Measurements from ENCODE around the gene TCEAL8. TPM values are rescaled to one million over a fixed set of nuclear protein-coding genes. Genes with fewer than 3 reads are reported as not detected.

TCEAL8 gene
- total RNA-seq, 2 experiments from 2014 or later: 26.8 to 32.6 TPM

GRCh38 chrX:103250977-103251376, 4.0 kb downstream of the TCEAL8 start:
- Histone ChIP-seq H2AFZ (ENCODE audit: low read length) (no peak overlapping the region), H3K36me3 (ENCODE audit: insufficient read depth, low read length) (peaks cover 12% of the 10 kb centered on the region; the same call in 1 of the 2 replicates), H3K9me2 (ENCODE audit: insufficient read depth, low read length) (no peaks in the 10 kb centered on the region), H3K27ac (ENCODE audit: low read depth, low read length, poor library complexity, severe bottlenecking) (no peak overlapping the region), H3K9me3 (ENCODE audit: low read length) (no peaks in the 10 kb centered on the region), H3K4me3 (ENCODE audit: low read depth, low read length, poor library complexity, severe bottlenecking) (no peak overlapping the region), H3K4me2 (ENCODE audit: low read length) (no peak overlapping the region), H4K20me1 (ENCODE audit: insufficient read depth, low read length) (no peaks in the 10 kb centered on the region), H3K79me2 (ENCODE audit: insufficient read depth, low read depth, low read length) (peaks cover 14% of the 10 kb centered on the region; the same call in 1 of the 2 replicates), H3K4me1 (ENCODE audit: insufficient read depth, low read length, poor library complexity, severe bottlenecking) (peaks cover 14% of the 10 kb centered on the region)
- ChIA-PET POLR2A (no interaction called here), CTCF (ENCODE audit: unreplicated experiment) (no interaction called here)
- intact Hi-C loops (cut with micrococcal nuclease; ENCODE audit: unreplicated experiment): no loop called here
- TF ChIP-seq EZH2phosphoT487 (IDR thresholded peaks at IDR 0.05; ENCODE audit: borderline replicate concordance, low read depth, low read length): no peak
- TF ChIP-seq CTCF (conservative IDR thresholded peaks at IDR 0.05; ENCODE audit: low read length): no peak
- DNase-seq (ENCODE audit: low spot score): no peak
- no TSS peak for BruUV-seq (replicated peaks)

- intact Hi-C loops (cut with micrococcal nuclease; ENCODE audit: unreplicated experiment): loop anchor here (5.0 kb wide), 1 partner anchor 38 kb away; no protein-coding TSS in a partner anchor
- CTCF ChIA-PET (ENCODE audit: unreplicated experiment): no interaction called here
Observed at GRCh38 chrX:103249805-103250204, 5.2 kb downstream of the TCEAL8 start.

More at GRCh38 chrX:103249805-103250204, 5.2 kb downstream of the TCEAL8 start:
- Histone ChIP-seq H4K20me1 (ENCODE audit: insufficient read depth, low read length) (no peaks in the 10 kb centered on the region), H3K9me2 (ENCODE audit: insufficient read depth, low read length) (no peaks in the 10 kb centered on the region), H3K4me1 (ENCODE audit: insufficient read depth, low read length, poor library complexity, severe bottlenecking) (peaks cover 10% of the 10 kb centered on the region), H3K79me2 (ENCODE audit: insufficient read depth, low read depth, low read length) (peaks cover 14% of the 10 kb centered on the region; the same call in 1 of the 2 replicates), H3K4me2 (ENCODE audit: low read length) (no peak overlapping the region), H3K9me3 (ENCODE audit: low read length) (no peaks in the 10 kb centered on the region), H3K27ac (ENCODE audit: low read depth, low read length, poor library complexity, severe bottlenecking) (no peak overlapping the region), H3K36me3 (ENCODE audit: insufficient read depth, low read length) (peaks cover 12% of the 10 kb centered on the region; the same call in 1 of the 2 replicates), H2AFZ (ENCODE audit: low read length) (no peak overlapping the region), H3K4me3 (ENCODE audit: low read depth, low read length, poor library complexity, severe bottlenecking) (no peak overlapping the region)
- TF ChIP-seq EZH2phosphoT487 (IDR thresholded peaks at IDR 0.05; ENCODE audit: borderline replicate concordance, low read depth, low read length): no peak
- TF ChIP-seq CTCF (conservative IDR thresholded peaks at IDR 0.05; ENCODE audit: low read length): no peak
- POLR2A ChIA-PET: no interaction called here
- no peak for DNase-seq (ENCODE audit: low spot score)
- BruUV-seq (replicated peaks): no TSS peak
